ENCODE results near the gene SELENBP1.

SELENBP1 gene

GRCh38 chr1:151362308-151363155, 10.0 kb downstream of the SELENBP1 start:
- H3K9me3 ChIP-seq (ENCODE audit: control insufficient read depth, insufficient read depth, low read length), result peaks cover 15% of the 10 kb centered on the region
- H3K9me2 ChIP-seq (replicated peaks; ENCODE audit: control insufficient read depth, low read length), result no peaks in the 10 kb centered on the region
- no peak overlapping the region for H3K27ac ChIP-seq (ENCODE audit: low read depth, low read length)

GRCh38 chr1:151361883-151362282, 10.6 kb downstream of the SELENBP1 start:
- no peak overlapping the region for H3K4me2 ChIP-seq (ENCODE audit: low read length)
- H3K27me3 ChIP-seq (ENCODE audit: control insufficient read depth, low read length), result no peaks in the 10 kb centered on the region
- H3K9me3 ChIP-seq (ENCODE audit: control insufficient read depth, insufficient read depth, low read length), result peaks cover 15% of the 10 kb centered on the region
- no peaks in the 10 kb centered on the region for H3K9me2 ChIP-seq (replicated peaks; ENCODE audit: control insufficient read depth, low read length)
- no peaks in the 10 kb centered on the region for H3K4me1 ChIP-seq (ENCODE audit: control insufficient read depth, low read length)
- H3K79me2 ChIP-seq (ENCODE audit: control insufficient read depth, low read length), result no peaks in the 10 kb centered on the region
- no peaks in the 10 kb centered on the region for H3K36me3 ChIP-seq (ENCODE audit: control insufficient read depth, low read length)
- H4K20me1 ChIP-seq (ENCODE audit: control insufficient read depth, insufficient read depth, low read depth, low read length), result no peaks in the 10 kb centered on the region
- no peak overlapping the region for H3K4me3 ChIP-seq (ENCODE audit: low read length)
- no peak overlapping the region for H3K27ac ChIP-seq (ENCODE audit: low read depth, low read length)
- no peaks in the 10 kb centered on the region for H3F3A ChIP-seq (ENCODE audit: control insufficient read depth, insufficient read depth)
- TF ChIP-seq EZH2phosphoT487 (IDR thresholded peaks at IDR 0.05; ENCODE audit: borderline replicate concordance, low read length) (no peak), CTCF (IDR thresholded peaks at IDR 0.05; ENCODE audit: low read depth, low read length, poor library complexity, severe bottlenecking) (no peak)

More at GRCh38 chr1:151362308-151363155, 10.0 kb downstream of the SELENBP1 start:
- Histone ChIP-seq H3K4me1 (ENCODE audit: control insufficient read depth, low read length) (no peaks in the 10 kb centered on the region), H3F3A (ENCODE audit: control insufficient read depth, insufficient read depth) (no peaks in the 10 kb centered on the region), H3K79me2 (ENCODE audit: control insufficient read depth, low read length) (no peaks in the 10 kb centered on the region), H3K36me3 (ENCODE audit: control insufficient read depth, low read length) (no peaks in the 10 kb centered on the region), H4K20me1 (ENCODE audit: control insufficient read depth, insufficient read depth, low read depth, low read length) (no peaks in the 10 kb centered on the region), H3K4me2 (ENCODE audit: low read length) (no peak overlapping the region), H3K27me3 (ENCODE audit: control insufficient read depth, low read length) (no peaks in the 10 kb centered on the region), H3K4me3 (ENCODE audit: low read length) (no peak overlapping the region)
- TF ChIP-seq CTCF (IDR thresholded peaks at IDR 0.05; ENCODE audit: low read depth, low read length, poor library complexity, severe bottlenecking), result no peak

GRCh38 chr1:151356696-151357095, 15.8 kb downstream of the SELENBP1 start:
- no peaks in the 10 kb centered on the region for H3K27me3 ChIP-seq (ENCODE audit: control insufficient read depth, low read length)
- no peak overlapping the region for H3K4me3 ChIP-seq (ENCODE audit: low read length)
- H3K4me1 ChIP-seq (ENCODE audit: control insufficient read depth, low read length), result 0 out of 2 replicates have a peak, but pooled peaks cover 8% of the 10 kb centered on the region
- no peaks in the 10 kb centered on the region for H3K36me3 ChIP-seq (ENCODE audit: control insufficient read depth, low read length)
- H3F3A ChIP-seq (ENCODE audit: control insufficient read depth, insufficient read depth), result peaks cover 2% of the 10 kb centered on the region; the same call in 1 of the 2 replicates
- H4K20me1 ChIP-seq (ENCODE audit: control insufficient read depth, insufficient read depth, low read depth, low read length), result no peaks in the 10 kb centered on the region
- no peak overlapping the region for H3K27ac ChIP-seq (ENCODE audit: low read depth, low read length)
- H3K9me2 ChIP-seq (replicated peaks; ENCODE audit: control insufficient read depth, low read length), result no peaks in the 10 kb centered on the region
- no peak overlapping the region for H3K4me2 ChIP-seq (ENCODE audit: low read length)
- H3K9me3 ChIP-seq (ENCODE audit: control insufficient read depth, insufficient read depth, low read length), result peaks cover 7% of the 10 kb centered on the region; the same call in 1 of the 2 replicates
- TF ChIP-seq EZH2phosphoT487 (IDR thresholded peaks at IDR 0.05; ENCODE audit: borderline replicate concordance, low read length) (no peak), CTCF (IDR thresholded peaks at IDR 0.05; ENCODE audit: low read depth, low read length, poor library complexity, severe bottlenecking) (no peak)
- H3K79me2 ChIP-seq (ENCODE audit: control insufficient read depth, low read length), result no peaks in the 10 kb centered on the region

All from DOHH2 (cell line).